GM21390 (cell line): ENCODE results near the gene TTC7B.

Experiments
- ATAC-seq: cut with Tn5 transposase; IDR thresholded peaks from one replicate; pipeline ENCODE4 v1.9.1; 2021; ENCODE audit not compliant: unreplicated experiment

TTC7B gene

DNA sequence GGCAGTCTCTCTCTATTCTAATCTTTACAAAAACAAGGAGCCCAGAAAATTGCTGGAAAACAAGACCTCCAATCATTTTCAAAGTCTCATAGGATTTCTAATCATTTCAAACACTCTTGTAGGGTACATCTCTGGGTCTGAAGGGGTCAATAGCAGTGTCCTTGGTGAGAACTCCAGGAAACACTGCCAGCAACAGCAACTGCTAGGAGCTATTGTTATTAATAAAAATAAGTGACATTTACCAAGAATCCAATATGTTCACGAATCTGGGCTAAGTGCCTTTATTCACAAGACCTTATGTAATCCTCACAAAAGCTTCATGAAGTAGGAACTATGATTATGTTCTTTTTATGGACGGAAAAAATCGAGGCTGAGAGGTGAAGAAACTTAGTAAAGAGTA, 72.8 kb downstream of the TTC7B start:
- no peak for ATAC-seq

DNA sequence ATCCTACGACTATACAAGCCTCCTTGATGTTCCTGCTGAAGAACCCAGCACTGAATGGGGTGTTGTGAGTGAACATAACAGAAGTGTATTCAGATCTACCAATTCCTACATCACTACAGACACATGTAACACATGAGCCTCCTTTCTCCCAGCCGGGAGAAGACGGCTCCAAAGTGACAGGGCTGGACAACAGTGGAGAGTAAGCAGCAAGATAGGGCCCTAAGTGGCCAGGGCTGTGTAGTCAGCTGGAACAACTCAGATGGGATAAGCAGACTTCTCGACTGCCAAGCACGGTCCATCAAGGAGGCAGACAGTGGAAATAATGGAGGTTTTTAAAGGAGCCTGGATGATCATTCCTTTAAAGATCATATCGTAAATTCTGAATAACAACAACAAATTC, 73.5 kb downstream of the TTC7B start:
- ATAC-seq = no peak

DNA sequence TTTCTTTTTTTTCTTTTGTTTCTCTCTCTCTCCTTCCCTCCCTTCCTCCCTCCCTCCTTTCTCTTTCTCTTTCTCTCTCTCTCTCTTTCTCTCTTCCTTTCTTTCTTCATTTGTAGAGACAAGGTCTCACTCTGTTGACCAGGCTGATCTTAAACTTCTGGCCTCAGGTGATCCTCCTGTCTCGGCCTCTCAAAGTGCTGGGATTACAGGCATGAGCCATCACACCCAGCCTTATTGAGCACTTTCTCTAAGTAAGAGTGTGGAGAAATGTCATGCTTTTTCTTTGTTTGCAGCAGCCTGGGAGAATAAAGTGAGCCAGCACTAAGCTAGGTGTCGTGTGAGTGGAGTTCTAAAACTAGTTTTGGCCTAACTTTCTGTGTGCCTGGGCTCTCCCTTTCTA, 74.0 kb downstream of the TTC7B start:
- no peak for ATAC-seq

DNA sequence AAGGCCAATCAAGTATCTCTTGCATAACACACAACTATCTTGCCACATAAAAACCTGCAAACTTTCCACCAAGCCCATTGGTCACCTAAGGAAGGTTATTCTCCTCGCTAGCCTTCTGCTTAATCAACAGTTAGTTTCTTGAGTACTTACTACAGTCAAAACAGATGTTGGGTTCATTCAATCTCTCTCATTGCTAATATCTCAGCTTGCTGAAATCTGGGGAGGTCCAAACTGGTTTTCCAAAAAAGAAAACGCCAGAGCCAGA, 74.6 kb downstream of the TTC7B start:
- no peak for ATAC-seq

DNA sequence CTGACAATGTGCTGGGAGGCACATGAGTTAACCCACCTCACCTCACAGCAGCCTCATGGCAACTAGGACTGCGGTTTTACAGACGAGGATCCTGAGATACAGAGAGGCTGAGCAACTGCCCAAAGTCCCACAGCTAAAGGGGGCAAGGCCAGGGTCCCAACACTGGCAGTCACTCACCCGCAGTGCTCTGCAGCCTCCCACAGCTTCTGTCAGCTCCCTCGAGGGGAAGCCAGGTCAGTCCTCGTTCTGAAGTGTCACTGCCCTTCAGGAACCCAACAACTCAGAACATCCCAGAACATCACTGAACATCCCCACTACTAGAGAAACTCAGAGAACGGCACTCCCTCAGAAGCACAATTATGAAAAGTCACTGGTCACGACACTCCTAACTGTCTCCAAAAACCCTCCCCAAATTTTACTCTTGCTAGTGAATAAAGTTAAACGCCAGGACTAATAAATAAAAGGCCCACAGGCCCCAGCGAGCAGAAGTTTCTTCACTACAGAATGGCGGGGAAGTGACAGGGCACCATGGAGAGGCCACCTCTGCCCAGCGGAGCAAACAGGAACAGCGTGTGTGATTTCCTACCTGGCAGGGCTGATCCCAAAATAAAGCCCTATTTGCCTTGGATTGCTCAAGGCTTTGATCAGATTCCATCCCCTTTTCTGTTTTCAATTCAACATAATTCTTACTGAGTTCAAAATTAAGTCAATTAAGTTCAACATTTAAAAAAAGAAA, 75.1 kb downstream of the TTC7B start:
- ATAC-seq = no peak

DNA sequence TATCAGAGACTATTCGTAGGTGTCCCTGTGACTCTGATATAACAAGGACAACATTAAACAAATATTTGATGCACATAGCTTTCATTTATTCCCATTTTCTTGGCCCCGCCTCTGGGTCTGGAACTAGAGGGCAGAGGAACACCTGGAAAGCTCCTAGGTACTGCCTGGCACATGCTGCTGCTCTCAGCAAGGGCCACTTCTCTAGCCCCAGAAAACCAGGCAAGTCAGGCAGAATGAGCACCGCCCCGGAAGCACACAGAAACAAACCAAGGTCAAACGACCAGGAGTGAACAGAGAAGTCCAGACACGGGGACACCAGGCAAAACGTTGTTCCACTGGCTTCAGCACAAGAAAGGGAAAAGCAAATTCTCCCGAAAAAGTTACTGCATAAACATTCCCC, 76.1 kb downstream of the TTC7B start:
- ATAC-seq = no peak

DNA sequence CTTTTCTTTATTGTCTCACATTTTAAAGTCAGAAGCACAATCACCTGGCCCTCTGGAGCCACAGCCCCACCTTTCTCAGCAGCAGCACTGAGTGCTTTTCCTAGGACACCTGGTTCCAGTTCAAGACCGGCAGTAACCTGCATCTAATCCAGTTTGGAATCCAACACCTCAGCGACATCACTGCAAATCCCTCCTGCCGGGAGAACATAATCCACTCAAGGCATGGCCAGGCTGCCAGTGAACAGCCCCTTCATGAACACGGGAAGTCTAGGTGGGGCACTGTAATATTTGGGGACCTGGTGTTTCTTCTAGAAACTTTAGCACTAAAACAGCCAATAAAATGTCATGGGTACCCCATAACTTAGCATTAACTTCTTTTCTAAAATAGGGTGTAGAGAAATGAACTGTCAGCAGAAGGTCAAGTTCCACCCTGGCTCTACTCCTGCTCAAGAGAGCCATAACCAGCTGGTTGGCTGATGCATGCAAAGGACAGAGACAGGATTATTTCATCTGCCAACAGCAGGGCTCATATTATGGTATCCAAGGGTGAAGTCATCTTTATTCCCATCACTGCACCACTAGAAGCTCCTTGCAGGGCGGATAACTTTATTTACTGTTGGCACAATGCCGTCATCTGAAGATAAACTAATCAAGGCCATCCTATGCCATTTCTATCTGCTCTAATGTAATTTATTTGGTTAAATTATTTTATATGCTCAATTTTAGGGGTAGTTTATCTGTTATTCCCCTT, 76.7 kb downstream of the TTC7B start:
- no peak for ATAC-seq

DNA sequence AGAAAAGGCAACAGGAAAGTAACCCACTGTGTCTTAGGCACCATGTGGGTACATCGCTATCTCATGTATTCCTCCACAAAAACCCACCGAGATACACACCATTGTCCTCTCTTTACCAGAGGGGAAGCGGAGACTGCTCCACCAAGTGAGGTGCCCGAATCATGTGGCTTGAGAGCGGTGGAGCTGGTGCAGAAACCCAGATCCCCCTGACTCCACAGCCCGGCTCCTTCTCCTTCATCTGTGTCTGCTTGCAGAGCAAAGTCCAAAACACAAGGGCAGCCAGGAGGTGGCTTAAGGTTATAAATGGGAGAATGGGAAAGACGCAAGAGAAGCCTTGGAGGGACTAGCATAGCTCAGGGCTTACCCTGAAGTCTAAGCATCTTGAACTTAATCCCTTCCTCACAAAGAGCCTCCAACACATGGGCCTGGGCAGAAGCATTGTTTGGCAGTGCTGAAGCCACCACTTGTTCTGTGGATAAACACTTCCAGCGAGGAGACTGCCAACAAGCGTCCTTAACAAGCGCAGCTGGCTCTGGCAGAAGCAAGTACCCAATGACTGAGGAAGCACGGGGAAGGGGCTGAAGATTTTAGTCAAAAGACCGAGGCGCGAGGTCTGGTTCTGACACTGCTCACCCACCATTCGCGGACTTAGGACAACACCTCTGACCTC, 83.0 kb downstream of the TTC7B start:
- ATAC-seq = no peak

DNA sequence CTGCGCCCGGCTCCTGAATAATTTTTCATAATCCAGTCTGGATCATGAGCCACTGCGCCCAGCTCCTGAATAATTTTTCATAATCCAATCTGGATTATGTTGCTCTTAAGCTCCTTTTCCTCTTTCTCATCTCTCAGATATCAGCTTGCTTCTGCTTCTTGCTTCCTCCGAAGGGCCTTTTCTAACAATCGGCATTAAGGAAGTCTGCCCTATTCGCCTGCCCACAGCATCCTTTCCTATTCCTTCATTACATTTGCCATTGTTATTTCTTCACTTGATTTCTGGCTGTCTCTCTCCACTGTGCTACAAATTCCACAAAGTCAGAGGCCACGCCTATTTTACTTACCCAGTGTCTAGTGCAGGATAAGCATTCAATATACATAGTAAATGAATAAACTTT, 83.5 kb downstream of the TTC7B start:
- ATAC-seq = no peak

DNA sequence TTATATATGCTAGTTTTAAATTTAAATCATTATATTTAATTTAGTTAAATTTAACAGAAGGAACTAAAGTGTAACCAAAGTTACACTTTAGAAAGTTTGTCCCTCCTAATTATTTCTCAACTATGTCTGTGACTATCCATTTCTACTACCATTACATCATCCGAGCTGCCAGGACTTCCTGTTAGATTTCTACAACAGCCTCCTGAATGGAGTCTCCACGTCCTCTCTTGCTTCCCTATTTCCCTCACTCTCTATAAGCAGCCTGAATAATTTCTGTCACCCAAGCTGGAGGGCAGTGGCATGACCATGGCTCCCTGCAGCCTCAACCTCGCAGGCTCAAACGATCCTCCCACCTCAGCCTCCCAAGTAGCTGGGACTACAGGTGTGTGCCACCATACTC, 84.1 kb downstream of the TTC7B start:
- no peak for ATAC-seq

DNA sequence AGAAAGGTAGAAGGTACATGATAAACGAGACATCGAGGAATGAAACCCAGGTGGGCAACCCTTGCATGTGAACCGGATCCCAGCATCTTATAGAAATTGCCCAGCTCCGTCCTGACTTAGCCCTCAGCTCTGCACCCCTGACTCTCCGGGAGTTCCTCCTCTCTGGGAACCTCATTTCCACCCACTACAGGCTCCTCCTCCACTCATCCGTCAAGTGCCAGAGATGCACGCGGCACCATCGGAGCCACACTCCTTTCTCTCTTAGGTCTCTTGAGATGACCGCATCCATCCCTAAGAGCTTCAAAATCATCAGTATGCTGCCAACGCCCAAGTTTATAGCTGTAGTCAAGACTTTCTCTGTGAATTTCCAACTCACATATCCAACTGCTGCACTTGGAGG, 84.7 kb downstream of the TTC7B start:
- no peak for ATAC-seq

DNA sequence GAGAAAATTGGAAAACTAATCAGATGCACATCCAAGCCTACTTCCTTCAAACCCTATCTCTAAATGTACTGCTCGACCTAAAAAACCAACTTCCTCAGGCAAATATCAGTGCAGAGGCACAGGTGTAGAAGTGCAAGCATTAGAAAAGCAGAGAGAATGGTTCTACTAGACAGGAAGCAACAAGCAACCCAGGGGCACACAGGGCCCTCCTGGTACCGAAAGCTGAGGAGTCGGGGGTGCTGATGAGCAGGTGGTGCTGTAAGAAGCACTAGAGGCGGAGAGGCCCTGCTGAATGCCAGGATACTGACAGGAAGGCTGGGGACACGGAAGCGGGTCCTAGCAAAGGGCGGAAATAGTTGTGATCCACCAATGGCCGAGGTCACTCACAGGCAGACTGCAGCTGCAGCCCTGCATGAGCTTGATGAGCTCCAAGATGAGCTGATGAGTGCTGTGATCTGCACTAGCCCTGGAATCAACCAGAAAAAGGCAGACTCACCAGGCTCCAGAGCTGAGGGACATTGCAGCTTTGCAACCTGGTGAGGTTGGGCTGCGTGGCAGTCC, 85.9 kb downstream of the TTC7B start:
- no peak for ATAC-seq

DNA sequence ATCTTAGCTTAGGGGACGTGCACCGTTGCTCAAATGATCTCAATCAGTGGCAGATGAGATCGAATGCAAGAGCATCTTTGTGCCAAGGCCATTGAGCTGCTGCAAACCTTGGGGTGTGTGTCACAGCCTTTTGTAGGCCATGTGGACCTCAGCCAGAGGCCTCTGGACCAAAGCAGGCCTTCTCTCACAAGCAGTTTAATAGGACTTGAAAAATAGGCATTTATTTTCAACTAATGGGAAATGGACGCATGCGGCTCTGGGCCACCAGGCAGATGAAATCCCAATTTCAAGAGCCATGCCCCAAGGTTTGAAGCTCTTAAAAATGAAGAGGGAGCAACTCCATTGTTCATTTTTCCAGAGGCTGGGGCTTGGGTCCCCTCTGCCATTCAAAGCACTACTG, 87.3 kb downstream of the TTC7B start:
- no peak for ATAC-seq

DNA sequence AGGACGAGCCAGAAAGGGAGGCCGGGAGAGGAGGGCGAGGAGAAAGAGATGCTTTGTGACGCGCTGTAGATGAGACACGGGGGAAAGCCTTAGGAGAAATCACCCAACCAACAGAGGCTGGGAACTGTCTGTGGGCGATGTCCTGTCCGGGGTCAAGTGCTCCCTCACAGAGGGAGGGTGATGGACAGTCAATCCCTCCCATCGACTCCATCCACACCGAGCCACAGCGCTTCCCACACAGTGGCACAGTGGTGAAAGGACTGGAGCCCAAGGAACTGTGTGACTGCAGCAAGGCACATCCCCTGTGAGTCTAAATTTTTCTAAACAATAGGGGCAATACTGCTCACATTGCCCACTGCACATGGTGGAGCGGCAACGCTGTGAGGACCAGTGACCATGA, 89.1 kb downstream of the TTC7B start:
- ATAC-seq = no peak

DNA sequence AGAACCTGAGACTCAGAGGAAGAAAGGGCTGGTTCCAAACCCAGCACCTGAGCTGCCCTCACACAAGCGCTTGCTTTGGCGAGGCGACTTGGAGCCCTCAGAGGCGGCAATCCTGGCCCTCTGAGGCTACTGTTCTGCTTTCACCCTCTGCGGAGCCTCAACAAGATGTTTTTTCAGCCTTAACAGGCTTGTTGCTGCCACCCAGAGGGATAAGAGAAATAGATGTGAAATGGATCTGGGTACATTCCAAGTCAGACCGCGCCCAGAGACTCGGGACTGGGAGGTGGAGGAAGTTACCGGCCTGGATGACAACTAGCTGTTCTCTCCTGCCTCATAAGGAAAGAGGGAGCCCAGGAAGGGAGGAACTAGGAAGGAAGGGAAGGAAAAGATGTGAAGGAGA, 89.6 kb downstream of the TTC7B start:
- ATAC-seq = no peak

DNA sequence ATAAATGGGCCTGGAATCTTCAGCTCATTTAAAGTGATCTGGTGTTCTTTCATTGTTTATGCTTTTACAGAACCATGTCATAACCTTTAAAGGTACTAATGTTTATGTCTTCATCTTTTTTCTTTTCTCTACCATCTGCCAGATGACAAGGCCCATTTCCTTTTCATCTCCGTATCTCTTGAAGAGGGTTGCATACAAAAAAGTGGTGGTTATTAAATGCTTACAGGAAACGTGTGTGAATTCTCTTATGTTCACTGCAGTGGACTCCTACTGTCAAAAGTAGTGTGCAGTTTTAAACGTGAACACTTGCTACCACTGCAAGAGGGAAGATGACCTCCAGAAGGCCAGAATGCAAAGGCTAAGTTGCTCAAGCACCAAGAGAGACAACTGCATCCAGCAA, 91.4 kb downstream of the TTC7B start:
- ATAC-seq = no peak

DNA sequence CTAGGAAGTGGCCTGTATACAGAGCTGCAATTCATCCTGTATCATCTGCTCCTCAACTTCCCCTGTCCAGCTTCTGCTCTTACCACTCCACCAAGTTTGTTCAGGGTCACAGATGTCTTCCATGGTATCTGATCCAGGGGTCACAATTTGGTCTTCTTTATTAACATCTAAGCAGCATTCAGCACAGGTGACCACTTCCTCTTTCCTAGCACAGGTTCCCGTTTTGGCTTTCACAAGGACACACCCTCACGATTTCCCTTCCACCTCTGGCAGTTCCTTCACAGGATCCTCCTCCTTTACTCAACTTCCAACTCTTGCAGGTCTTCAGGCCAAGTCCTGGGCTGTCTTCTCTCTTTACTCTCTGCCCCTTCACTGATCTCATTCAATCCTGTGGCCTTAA, 93.6 kb downstream of the TTC7B start:
- ATAC-seq = no peak

DNA sequence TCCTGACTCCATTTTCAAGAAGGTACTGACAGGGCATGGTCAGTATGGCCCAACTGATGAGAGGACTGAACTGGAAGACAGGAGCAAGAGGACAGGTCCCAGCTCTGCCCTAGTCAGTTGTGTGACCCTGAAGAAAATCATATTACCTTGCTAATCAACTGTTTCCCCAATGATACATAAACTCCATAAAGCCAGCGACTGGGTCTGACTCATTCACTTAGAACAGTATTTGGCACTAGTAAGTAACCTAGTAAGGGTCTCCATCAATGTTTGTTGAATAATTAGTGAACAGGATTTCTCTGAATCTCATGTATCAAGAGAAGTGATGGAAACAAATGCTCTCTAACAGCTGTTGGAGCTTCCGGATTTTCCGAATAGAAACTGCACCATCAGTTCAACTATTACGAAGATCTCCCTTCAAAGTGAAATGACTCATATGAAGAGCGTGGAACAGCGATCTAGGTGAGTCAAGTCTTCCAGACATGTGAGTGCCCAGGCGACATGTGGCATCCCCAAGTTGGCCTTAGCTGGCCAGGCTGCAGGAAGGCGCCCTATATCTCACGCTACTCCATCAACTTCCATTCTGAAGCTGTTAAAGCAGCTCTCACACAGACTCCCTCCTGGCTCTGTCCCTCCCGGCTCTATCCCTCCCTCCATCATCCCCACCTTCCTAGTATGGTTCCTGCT, 94.5 kb downstream of the TTC7B start:
- ATAC-seq = no peak

DNA sequence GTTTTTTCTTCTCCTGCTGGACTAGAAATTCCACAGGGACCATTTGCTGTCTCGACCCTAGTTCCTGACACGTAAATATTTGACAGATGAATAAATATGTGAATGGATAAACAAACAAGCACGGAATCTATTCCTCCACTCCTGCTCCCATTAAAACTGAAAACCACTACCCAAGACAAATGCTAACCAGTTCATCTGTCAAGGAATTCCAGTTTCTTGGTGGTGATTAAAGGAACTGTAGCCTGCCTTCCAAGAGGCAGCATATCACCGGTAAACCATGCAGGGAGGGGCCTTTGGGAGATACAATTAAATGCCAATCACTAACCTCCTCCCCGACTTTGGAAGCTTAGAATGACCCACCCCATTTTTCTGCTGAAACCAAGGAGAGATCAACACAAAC, 95.4 kb downstream of the TTC7B start:
- ATAC-seq = no peak

DNA sequence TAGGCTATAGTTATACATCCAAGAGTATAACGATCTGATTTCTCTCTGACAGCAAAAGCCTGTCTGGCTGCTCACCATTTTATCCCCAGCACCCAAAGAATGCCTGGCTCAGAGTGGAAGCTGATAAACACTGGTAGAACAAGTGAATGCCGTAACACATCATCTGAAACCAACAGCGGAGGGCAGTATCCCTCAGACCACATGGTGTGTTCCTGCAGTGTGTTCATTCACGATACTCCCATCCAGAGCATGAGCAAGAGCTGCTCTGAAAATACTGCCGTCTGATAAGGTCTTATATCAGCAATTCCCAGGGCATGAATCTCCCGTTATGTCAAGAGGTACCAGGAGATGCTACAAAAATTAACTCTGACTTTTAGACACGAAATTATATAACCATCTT, 95.9 kb downstream of the TTC7B start:
- no peak for ATAC-seq

DNA sequence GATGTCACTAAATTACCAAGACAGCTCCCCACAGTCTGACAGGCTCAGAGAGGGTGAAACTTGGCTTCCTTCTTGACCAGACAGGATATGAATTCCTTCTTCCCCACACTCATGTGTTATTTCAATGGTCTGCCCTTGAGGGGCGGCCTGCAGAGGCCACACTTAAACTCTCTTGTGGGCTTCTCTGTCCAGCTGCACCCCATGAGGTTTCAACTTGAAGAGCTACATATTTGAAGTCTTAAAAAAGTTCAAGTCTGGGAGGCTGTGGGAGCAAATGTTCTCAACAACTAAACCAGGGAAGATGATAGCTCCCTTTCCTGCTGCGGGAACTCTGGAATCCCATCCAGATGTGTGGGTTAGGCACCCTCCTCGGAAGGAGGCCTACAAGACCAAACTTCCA, 98.3 kb downstream of the TTC7B start:
- ATAC-seq = no peak

DNA sequence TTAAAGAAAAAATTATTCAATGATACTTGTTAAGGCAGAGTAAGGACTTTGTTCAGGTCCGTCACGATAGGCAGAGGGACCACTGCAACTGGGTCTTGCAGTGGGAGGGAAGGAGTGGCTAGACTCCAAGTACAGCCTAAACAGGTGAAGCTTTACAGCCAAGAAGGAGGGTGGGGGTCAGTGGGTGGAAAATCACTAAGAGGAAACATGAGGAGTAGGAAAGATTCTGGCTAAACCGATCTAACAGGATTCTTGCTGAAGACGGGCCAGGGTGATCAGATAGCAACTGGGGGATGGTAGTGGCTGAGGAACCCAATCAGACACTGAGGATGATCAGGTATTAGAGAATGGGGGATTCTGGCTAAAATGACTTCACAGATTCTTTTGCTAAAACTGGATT, 100.2 kb downstream of the TTC7B start:
- ATAC-seq = no peak
